ENCODE measurements around the gene VPS52. TPM values are rescaled to one million over a fixed set of nuclear protein-coding genes. Genes with fewer than 3 reads are reported as not detected.

Gene VPS52
- total RNA-seq, 4 donors from 2014 or later: 34.1 to 45.5 (median 39.8) TPM

GRCh38 chr6:33212857-33213165 is 58.9 kb downstream of the VPS52 start:
- H3K27ac ChIP-seq: peak overlapping the region in 1 of 4 donors; percentile 39
- H3K4me3 ChIP-seq: peak overlapping the region; percentile 6 to 65 (median 41)

GRCh38 chr6:33211666-33212422 is 59.8 kb downstream of the VPS52 start:
- H3K27me3 ChIP-seq: peaks cover 0 to 9% (median 0%) of the 10 kb centered on the region in 4 donors
- TF ChIP-seq POLR2A (IDR thresholded peaks at IDR 0.05) (no peak), CTCF (IDR thresholded peaks at IDR 0.05) (no peak)
- peaks cover 22 to 49% (median 29%) of the 10 kb centered on the region in 3 donors for H3K4me1 ChIP-seq
- H3K4me3 ChIP-seq: no peak overlapping the region
- WGBS, 2 donors: 76 to 90% methylated on average over 10 to 12 of the region's 18 CpGs
- intact Hi-C loops (cut with DNase I): no loop called here
- H3K27ac ChIP-seq: no peak overlapping the region
- no peak for DNase-seq
- H3K9me3 ChIP-seq: no peaks in the 10 kb centered on the region
- peaks cover 0 to 31% (median 4%) of the 10 kb centered on the region in 3 donors for H3K36me3 ChIP-seq

More at GRCh38 chr6:33212857-33213165, 58.9 kb downstream of the VPS52 start:
- Histone ChIP-seq H3K27me3 (peaks cover 0 to 9% (median 0%) of the 10 kb centered on the region in 4 donors), H3K36me3 (peaks cover 0 to 31% (median 4%) of the 10 kb centered on the region in 3 donors), H3K4me1 (peaks cover 14 to 39% (median 22%) of the 10 kb centered on the region in 3 donors), H3K9me3 (no peaks in the 10 kb centered on the region)
- DNase-seq: no peak
- intact Hi-C loops (cut with DNase I): no loop called here
- WGBS, 2 donors: 3 to 16% methylated on average over 6 of the region's 6 CpGs
- TF ChIP-seq POLR2A (IDR thresholded peaks at IDR 0.05) (no peak), CTCF (IDR thresholded peaks at IDR 0.05) (no peak)

GRCh38 chr6:33211136-33211535 is 60.5 kb downstream of the VPS52 start:
- no peak overlapping the region for H3K27ac ChIP-seq
- 68 to 80% methylated on average over 3 to 7 of the region's 17 CpGs for WGBS, 2 donors
- H3K9me3 ChIP-seq: no peaks in the 10 kb centered on the region
- H3K4me1 ChIP-seq: peaks cover 24 to 56% (median 29%) of the 10 kb centered on the region in 3 donors
- no peak for DNase-seq
- peaks cover 0 to 9% (median 0%) of the 10 kb centered on the region in 4 donors for H3K27me3 ChIP-seq
- TF ChIP-seq CTCF (IDR thresholded peaks at IDR 0.05) (no peak), POLR2A (IDR thresholded peaks at IDR 0.05) (no peak)
- H3K4me3 ChIP-seq: no peak overlapping the region
- H3K36me3 ChIP-seq: peaks cover 0 to 31% (median 4%) of the 10 kb centered on the region in 3 donors
- intact Hi-C loops (cut with DNase I): no loop called here

GRCh38 chr6:33209856-33210255 is 61.8 kb downstream of the VPS52 start:
- no peak for DNase-seq
- Histone ChIP-seq H3K4me3 (no peak overlapping the region), H3K4me1 (peaks cover 29 to 69% (median 37%) of the 10 kb centered on the region in 3 donors), H3K36me3 (peaks cover 0 to 31% (median 4%) of the 10 kb centered on the region in 3 donors), H3K9me3 (no peaks in the 10 kb centered on the region), H3K27me3 (peaks cover 0 to 9% (median 0%) of the 10 kb centered on the region in 4 donors), H3K27ac (no peak overlapping the region)
- TF ChIP-seq CTCF (IDR thresholded peaks at IDR 0.05) (no peak), POLR2A (IDR thresholded peaks at IDR 0.05) (no peak)
- intact Hi-C loops (cut with DNase I): no loop called here
- WGBS, 2 donors: 93 to 100% methylated on average over 1 to 8 of the region's 10 CpGs
